K562 (cell line): ENCODE data around the gene LAGE3. TPM values are rescaled to one million over a fixed set of nuclear protein-coding genes. Genes with fewer than 3 reads are reported as not detected.
A peak's percentile ranks its signal among the peaks of the same experiment; 100 is the strongest.

ENCODE experiments used
- CREB1 ChIP-seq, 2 experiments: sonication (generic) in 1 of 2; formaldehyde crosslinking in 1 of 2; IDR thresholded peaks; 2 replicates each; pipeline versions ENCODE4 v1.6.1 to v1.8.0; 2012 to 2022; ENCODE audit warnings: inconsistent platforms in 1 of 2, mild to moderate bottlenecking in 1 of 2, missing genetic modification reagents in 1 of 2, moderate library complexity in 1 of 2
- CTBP1 ChIP-seq: fragments of 450-650 bp; IDR thresholded peaks from 2 replicates; pipeline ENCODE4 v1.6.1; 2016; ENCODE audit warnings: borderline replicate concordance
- E4F1 ChIP-seq: fragments of 250-450 bp; sonication (Bioruptor Pico); IDR thresholded peaks from 2 replicates; pipeline ENCODE4 v1.5.0; 2021; ENCODE audit warnings: mild to moderate bottlenecking, borderline replicate concordance
- FOSL1 ChIP-seq: fragments of 200-800 bp; sonication (Bioruptor generic); conservative IDR thresholded peaks from 2 replicates; pipeline ENCODE4 v1.6.1; 2016; ENCODE audit warnings: missing genetic modification characterization, missing compliant biosample characterization
- HMG20B ChIP-seq: fragments of 250-450 bp; sonication (Bioruptor Pico); IDR thresholded peaks from 2 replicates; pipeline ENCODE4 v1.5.0; 2021; ENCODE audit warnings: mild to moderate bottlenecking
- KLF16 ChIP-seq: IDR thresholded peaks from 2 replicates; pipeline ENCODE4 v1.6.1; 2016; ENCODE audit warnings: antibody characterized with exemption
- MECOM ChIP-seq: fragments of 250-450 bp; sonication (Bioruptor Pico); IDR thresholded peaks from 2 replicates; pipeline ENCODE4 v1.8.0; 2022; ENCODE audit warnings: inconsistent platforms
- NFE2 ChIP-seq: IDR thresholded peaks from 2 replicates; pipeline ENCODE4 v1.6.1; 2014; ENCODE audit warnings: antibody characterized with exemption, low read depth
- RHOXF2B ChIP-seq: fragments of 250-450 bp; sonication (Bioruptor Pico); conservative IDR thresholded peaks from 2 replicates; pipeline ENCODE4 v1.5.1; 2021
- SETDB1 ChIP-seq: IDR thresholded peaks from one replicate; pipeline ENCODE4 v1.6.1; 2012; ENCODE audit warnings: low read length, control low read depth, inconsistent platforms
- TBP ChIP-seq: optimal IDR thresholded peaks from 2 replicates; pipeline ENCODE3; 2011; ENCODE audit warnings: low read depth, low read length, improper control_type of control experiment
- ZBTB33 ChIP-seq: sonication (generic); formaldehyde crosslinking; IDR thresholded peaks from 2 replicates; pipeline ENCODE4 v1.8.1; 2023; ENCODE audit warnings: mild to moderate bottlenecking, missing genetic modification reagents
- ZNF232 ChIP-seq: sonication (generic); formaldehyde crosslinking; IDR thresholded peaks from 2 replicates; pipeline ENCODE4 v1.8.0; 2022; ENCODE audit warnings: mild to moderate bottlenecking, missing genetic modification reagents
- ZNF785 ChIP-seq: fragments of 250-450 bp; sonication (Bioruptor Pico); IDR thresholded peaks from 2 replicates; pipeline ENCODE4 v1.4.0; 2020; ENCODE audit warnings: mild to moderate bottlenecking
- ZNF79 ChIP-seq: fragments of 250-450 bp; sonication (Bioruptor Pico); IDR thresholded peaks from 2 replicates; pipeline ENCODE4 v1.4.0; 2020; ENCODE audit warnings: low read depth, mild to moderate bottlenecking, moderate library complexity
- polyA plus RNA-seq, 8 experiments: library from polyadenylated mRNA; depleted of rRNA in 4 of 8; stranded (reverse) in 5 of 8; unstranded in 3 of 8; fragments of >200 nt; fragmentation: Nextera tagmentation in 2 of 8; fragmentation: Illumina TruSeq in 1 of 8; extraction: Ambion mirVana in 2 of 8; extraction: Trizol in 1 of 8; gene quantifications; 2 replicates each; pipeline versions ENCODE4 v1.2.1 to v1.2.3, GENCODE V29; 2011 to 2014; ENCODE audit warnings: inconsistent platforms in 1 of 8, missing spikeins in 1 of 8
- total RNA-seq, 7 experiments: library from RNA; depleted of rRNA in 6 of 7; stranded (reverse); fragments of >200 nt in 6 of 7; fragmentation: Illumina TruSeq in 2 of 7; extraction: Trizol in 2 of 7; gene quantifications; 2 replicates each; pipeline versions ENCODE4 v1.2.1 to v1.2.3, GENCODE V29; 2011 to 2021; ENCODE audit warnings: low replicate concordance in 1 of 7
- TF ChIP-seq, protein P1 (sequence below): IDR thresholded peaks from 2 replicates; pipeline ENCODE4 v1.6.1; 2012; ENCODE audit warnings: low read depth, low read length, improper control_type of control experiment, borderline replicate concordance
- TF ChIP-seq, protein P2 (sequence below): fragments of 450-650 bp; formaldehyde crosslinking; IDR thresholded peaks from 2 replicates; pipeline ENCODE4 v1.4.0; 2022; ENCODE audit warnings: missing genetic modification characterization
- TF ChIP-seq, protein P3 (sequence below): sonication (generic); formaldehyde crosslinking; IDR thresholded peaks from 2 replicates; pipeline ENCODE4 v1.8.0; 2022; ENCODE audit warnings: missing genetic modification reagents, mild to moderate bottlenecking, borderline replicate concordance

LAGE3 gene
- total and polyA plus RNA-seq, 9 of the 15 experiments (the other 6 are each of a cell fraction or from before 2014, with no cell fraction given), result 28.2 to 125 (median 35.8) TPM

DNA sequence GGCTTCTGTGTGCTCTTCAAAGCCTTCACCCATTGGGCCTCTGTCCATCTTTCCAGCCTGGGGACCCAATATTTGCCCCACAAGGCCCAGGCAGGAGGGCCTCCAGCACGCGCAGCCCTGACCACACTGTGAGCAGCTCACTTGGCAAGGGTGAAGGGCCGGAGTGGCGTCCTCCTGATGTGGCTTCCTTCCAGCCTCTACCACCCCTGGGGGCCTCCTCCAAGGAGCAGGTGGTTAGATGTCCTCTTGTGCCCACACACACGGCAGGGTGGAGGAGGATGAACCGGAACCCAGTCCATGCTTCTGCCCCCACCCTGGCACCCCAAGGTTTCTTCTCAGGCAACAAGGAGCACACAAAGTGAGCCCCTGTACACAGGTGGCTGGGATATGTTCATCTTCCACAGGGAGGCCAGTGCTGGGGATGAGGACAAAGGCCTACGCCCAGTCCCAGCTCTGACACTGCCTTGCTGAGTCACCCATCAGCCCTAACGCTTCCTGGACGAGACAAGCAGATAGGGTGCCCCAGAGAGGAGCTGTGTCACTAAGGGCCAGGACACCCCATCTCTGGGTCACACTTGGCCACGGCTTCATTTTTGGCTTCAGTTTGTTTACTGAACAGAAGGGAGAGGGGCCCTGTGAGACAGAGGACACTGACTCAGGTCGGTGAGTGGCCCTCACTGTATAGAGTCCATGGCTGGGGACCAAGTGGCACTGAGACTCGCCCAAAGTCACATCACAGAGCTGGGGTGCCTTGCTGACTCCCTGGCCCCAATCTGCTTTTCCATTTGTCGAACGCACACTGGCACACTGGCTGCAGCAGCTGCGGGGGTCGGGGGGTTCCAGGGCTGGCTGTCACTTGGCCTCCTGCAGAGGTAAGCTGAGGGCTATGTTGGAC lies 5.4 kb upstream of the LAGE3 start (continued):
- TF ChIP-seq E4F1 (no peak), FOSL1 (tag) (peak; percentile 82), MECOM (CRISPR knock-in tag) (no peak), SETDB1 (no peak), ZNF785 (no peak), ZNF232 (no peak), CREB1 (IDR thresholded peaks at IDR 0.05) (no peak), CREB1 (CRISPR knock-in tag; IDR thresholded peaks at IDR 0.05) (no peak), CTBP1 (peak; percentile 91), KLF16 (no peak), ZBTB33 (CRISPR knock-in tag) (no peak), ZNF79 (CRISPR knock-in tag) (no peak), TBP (peak; percentile 68), NFE2 (peak; percentile 98), RHOXF2B (no peak), HMG20B (CRISPR knock-in tag) (no peak)
- TF ChIP-seq, protein P1, sequence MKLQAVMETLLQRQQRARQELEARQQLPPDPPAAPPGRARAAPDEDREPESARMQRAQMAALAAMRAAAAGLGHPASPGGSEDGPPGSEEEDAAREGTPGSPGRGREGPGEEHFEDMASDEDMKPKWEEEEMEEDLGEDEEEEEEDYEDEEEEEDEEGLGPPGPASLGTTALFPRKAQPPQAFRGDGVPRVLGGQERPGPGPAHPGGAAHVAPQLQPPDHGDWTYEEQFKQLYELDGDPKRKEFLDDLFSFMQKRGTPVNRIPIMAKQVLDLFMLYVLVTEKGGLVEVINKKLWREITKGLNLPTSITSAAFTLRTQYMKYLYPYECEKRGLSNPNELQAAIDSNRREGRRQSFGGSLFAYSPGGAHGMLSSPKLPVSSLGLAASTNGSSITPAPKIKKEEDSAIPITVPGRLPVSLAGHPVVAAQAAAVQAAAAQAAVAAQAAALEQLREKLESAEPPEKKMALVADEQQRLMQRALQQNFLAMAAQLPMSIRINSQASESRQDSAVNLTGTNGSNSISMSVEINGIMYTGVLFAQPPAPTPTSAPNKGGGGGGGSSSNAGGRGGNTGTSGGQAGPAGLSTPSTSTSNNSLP, result no peak
- TF ChIP-seq, protein P2, sequence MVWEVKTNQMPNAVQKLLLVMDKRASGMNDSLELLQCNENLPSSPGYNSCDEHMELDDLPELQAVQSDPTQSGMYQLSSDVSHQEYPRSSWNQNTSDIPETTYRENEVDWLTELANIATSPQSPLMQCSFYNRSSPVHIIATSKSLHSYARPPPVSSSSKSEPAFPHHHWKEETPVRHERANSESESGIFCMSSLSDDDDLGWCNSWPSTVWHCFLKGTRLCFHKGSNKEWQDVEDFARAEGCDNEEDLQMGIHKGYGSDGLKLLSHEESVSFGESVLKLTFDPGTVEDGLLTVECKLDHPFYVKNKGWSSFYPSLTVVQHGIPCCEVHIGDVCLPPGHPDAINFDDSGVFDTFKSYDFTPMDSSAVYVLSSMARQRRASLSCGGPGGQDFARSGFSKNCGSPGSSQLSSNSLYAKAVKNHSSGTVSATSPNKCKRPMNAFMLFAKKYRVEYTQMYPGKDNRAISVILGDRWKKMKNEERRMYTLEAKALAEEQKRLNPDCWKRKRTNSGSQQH (CRISPR knock-in tag), result no peak
- TF ChIP-seq, protein P3, sequence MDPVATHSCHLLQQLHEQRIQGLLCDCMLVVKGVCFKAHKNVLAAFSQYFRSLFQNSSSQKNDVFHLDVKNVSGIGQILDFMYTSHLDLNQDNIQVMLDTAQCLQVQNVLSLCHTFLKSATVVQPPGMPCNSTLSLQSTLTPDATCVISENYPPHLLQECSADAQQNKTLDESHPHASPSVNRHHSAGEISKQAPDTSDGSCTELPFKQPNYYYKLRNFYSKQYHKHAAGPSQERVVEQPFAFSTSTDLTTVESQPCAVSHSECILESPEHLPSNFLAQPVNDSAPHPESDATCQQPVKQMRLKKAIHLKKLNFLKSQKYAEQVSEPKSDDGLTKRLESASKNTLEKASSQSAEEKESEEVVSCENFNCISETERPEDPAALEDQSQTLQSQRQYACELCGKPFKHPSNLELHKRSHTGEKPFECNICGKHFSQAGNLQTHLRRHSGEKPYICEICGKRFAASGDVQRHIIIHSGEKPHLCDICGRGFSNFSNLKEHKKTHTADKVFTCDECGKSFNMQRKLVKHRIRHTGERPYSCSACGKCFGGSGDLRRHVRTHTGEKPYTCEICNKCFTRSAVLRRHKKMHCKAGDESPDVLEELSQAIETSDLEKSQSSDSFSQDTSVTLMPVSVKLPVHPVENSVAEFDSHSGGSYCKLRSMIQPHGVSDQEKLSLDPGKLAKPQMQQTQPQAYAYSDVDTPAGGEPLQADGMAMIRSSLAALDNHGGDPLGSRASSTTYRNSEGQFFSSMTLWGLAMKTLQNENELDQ (CRISPR knock-in tag), result no peak
